Retina (tissue), 1 donor: ENCODE data around the gene MYH7B.

ENCODE experiments used
- DNase-seq: peaks from one replicate; pipeline ENCODE4 v3.0.0-alpha.2; 2016

MYH7B gene

GRCh38 chr20:34945315-34946077 lies 10.2 kb upstream of the MYH7B start:
- DNase-seq, result no peak

DNA sequence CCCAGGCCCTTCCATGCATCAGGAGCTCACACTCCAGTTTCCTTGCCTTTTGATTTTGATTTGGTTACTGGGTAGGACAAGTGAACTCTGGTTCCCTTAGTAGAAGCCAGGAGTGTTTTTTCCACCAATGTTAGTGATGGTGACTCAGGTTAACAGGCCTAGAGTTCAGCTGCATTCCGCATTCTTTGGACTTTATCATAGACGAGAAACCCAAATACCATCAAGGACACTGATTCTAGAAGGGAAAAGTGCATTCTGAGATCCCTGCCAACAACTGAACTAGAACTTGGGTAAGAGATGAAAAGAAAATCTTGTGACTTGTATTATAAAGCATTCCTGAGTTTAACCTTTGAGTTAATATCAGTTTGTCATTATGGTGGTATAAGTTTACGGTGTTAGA lies 9.0 kb upstream of the MYH7B start:
- no peak for DNase-seq

- DNase-seq, result no peak
Observed at GRCh38 chr20:34947336-34947735, 8.3 kb upstream of the MYH7B start.

- no peak for DNase-seq
Observed at GRCh38 chr20:34948030-34948429, 7.6 kb upstream of the MYH7B start.

DNA sequence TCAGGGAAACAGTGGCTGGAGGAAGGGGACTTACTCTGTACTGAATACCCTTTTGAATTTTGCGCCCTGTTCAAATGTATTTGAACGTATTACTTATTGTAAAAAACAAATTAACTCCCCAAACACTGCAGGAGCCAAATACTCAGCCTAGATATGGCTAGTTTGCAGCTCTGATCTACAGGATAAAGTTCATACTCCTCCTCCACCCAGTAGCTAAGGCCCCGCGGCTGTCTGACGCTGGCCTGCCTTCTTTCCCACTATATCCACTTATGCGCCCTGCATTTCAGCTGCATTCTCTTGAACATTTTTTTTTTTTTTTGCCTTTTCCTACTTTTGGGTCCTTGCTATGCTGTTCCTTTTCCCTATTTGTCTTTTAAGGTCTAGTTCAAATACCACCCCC lies 6.5 kb upstream of the MYH7B start:
- DNase-seq, result no peak

DNA sequence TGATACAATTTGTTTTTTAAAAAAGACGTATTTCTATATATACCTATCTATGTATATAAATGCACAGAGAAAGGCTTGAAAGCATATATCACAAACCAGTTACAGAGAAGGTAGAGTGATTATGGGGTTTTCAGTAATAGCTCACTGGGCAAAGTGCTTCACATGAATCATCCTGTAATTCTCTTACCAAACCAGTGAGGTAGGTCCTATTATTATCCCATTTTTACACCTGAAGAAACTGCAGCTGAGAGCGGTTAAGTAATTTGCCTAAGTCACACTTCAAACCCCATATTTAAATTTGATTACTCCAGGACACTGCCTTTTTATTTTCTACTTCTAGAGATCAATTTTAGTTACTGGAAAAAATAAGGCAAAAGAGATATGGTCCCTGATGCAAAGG lies 4.4 kb upstream of the MYH7B start:
- no peak for DNase-seq

DNA sequence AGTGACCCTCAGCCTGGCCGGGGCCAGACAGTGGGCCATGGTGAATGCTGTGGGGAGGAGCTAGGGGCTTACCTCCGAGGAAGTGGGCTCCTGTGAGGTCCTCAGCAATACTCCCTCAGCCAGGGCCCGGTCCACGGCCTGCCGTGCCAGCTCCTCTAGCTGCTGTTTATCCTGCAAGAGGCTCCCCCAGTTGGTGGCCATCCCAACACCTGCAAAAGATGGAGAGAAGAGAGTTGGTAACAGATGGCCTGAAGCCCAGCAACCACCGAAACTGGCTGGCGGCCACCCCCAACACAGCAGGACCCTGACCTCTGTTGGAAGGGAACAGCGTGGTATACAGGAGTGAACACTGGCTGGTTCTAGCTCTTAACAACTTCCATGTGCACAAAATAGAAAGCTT lies 4.0 kb upstream of the MYH7B start:
- no peak for DNase-seq

- no peak for DNase-seq
Observed at GRCh38 chr20:34952671-34953070, 3.0 kb upstream of the MYH7B start.

- no peak for DNase-seq
Observed at GRCh38 chr20:34953960-34954359, 1.7 kb upstream of the MYH7B start.

- DNase-seq, result no peak
Observed at GRCh38 chr20:34954904-34955230, 801 bp upstream of the MYH7B start.

- no peak for DNase-seq
Observed at GRCh38 chr20:34956041-34956458, 382 bp downstream of the MYH7B start.

GRCh38 chr20:34956751-34957472 lies 1.2 kb downstream of the MYH7B start:
- DNase-seq, result no peak

DNA sequence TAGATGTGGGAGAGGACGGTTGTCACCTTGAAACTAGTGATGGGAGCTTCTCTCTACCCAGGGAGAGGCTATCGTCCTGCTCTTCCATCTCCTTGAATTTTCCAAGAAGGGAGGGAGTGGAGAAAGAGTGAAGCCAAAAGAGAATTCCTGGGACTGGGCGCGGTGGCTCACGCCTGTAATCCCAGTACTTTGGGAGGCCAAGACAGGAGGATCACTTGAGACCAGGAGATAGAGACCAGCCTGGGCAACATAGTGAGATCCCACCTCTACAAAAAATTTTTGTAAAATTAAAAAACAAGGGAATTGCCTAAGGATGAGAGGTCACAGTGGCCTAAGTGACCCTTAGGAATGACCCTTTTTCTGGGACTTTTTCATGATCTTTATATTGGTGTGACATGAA lies 8.8 kb downstream of the MYH7B start:
- no peak for DNase-seq

DNA sequence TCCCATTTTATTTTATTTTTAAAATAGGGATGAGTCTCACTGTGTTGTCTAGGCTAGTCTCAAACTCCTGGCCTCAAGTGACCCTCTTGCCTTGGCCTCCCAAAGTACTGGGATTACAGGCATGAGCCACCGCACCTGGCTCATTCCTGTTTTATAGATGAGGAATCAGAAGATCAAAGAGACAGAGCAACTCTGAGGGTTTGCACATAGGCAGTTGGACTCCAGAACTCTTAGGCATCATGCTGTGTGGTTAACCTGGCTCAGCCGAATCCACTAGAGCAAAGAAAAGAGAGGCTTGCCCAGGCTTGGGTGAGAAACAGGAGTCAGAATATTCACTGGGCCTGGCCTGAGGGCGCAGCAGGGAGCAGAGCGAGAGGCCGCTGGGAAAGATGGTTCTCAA lies 9.4 kb downstream of the MYH7B start:
- DNase-seq, result no peak

DNA sequence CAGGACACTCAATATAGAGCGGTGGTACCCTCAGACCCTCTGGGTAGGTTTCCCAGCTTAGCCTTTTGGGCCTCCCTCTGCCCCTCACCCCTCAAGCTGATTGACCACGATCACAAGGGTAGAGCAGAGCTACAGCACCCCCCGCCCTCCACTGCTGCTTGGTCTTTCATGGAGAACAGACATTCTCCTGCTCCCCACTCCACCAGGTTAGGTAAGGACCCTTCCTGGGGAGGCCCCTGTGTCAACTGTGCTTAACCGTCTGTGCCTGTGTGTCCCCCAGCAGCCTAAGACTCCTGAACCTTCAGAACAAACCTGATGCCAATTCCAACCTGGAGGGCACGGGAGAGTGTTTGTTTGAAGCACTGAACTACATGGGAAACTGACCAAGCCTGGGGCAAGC lies 11.8 kb downstream of the MYH7B start:
- no peak for DNase-seq

- DNase-seq, result no peak
Observed at GRCh38 chr20:34968042-34968775, 12.5 kb downstream of the MYH7B start.

GRCh38 chr20:34970193-34970840 lies 14.6 kb downstream of the MYH7B start:
- DNase-seq, result no peak

DNA sequence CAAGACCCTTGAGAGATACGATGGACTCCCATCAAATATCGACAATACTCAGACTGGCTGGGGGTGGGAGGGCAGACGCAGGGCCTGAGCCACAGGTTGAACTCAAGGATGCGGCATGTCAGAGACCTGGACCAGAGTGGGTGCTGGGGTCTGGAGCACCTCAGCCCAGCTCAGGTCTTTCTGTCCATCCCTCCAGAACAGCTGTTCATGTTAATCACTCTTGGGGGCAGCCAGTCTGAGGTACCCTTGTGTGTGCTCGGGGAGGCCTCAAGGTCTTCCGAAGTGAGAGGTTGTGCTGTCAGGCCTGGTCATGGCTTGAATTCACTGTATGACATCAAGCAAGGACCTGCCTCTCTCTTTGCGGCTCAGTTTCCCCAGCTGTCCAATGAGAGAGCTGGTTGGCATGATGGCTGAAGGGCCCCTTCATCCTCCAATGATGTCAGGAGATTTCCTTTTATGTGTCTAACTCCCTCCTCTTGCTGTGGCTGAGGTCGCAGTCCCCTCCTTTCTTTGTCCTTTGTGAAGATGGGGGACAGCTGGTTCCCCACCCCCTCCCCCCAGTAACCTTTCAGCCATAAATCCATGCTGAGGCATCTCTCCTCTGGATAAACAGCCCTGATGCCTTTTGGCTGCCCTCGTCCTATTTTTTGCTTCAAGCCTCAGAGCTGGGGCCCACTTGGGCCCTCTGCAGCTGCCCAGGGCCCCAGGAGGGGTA lies 15.3 kb downstream of the MYH7B start:
- DNase-seq, result no peak

DNA sequence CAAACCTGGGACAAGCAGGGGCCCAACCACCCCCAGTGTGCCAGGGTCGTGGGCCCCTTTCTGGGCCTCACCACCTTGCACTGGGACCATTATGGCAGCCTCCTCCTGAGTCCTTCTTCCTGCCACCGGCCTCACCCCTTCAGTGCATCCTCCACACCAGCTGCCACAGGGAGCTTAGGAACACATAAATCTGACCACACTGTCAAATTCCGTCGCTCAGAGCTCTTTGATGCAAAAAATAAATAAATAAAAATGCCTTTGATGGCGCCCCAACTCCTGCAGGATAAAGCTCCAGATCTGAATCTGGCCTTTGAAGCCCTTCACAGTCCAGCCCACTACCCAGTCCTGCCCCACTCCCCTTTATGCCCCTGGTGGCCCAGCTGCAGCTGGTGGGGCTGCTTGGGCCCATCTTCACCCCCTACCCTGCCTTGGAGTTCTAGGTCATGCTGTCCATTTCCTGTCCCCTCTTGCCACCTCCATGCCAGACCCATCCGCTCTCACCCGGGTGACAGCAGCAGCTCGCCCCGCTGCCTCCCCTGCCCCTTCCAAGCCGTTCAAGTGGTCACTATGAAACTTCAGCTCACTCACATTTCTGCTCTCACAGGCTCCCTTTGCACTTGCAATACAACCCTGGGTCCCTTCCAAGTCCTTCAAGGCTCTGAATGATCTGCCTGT lies 16.0 kb downstream of the MYH7B start:
- no peak for DNase-seq

DNA sequence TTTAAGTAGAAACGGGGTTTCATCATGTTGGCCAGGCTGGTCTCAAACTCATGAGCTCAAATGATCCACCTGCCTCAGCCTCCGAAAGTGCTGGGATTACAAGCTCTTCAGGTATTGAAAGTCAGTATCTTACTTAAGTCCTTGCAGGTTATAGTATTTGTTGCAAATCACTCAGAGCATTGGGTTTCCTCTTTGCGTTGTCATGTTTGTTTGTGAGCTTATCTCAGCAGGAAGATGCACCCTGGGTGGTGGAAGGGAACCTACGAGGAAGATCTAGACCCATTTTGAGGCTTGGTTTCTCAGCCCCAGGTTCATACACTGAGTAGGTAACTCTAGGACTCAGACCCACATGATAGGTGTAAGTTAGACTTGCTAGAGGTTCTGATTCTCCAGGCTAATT lies 18.6 kb downstream of the MYH7B start:
- DNase-seq, result no peak

- no peak for DNase-seq
Observed at GRCh38 chr20:34976286-34976685, 20.6 kb downstream of the MYH7B start.

DNA sequence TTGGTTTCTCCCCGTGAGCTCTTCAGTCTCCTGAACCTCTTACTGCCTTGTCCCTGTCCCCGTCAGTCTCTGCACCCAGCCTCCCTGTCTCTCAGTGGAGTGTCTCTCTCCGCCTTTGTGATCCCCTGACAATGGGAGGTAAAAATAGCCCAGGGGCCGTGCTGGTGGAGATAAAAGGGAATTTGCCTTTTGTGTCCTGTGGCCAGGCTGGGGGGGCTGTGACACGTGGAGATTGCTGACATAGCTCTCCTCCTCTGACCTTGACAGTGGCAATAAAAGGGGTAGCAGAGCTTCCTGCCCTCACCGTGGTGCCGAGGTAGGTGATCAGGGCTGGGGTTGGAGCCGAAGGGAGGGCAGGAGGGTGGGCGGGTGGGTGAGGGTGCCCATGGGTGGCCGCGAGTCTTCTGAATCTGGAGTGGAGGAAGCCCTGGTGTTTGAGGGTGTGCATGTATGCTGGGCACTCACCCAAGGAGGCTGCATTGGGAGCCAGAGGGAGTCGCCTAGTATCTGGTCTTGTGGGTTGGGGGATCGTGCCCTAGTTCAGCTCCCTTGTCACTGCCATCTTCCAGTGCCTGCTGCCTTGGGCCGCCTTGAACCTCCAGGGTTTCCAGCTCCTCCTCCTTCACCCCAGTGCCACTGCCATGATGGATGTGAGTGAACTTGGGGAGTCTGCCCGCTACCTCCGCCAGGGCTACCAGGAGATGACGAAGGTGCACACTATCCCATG lies 21.9 kb downstream of the MYH7B start:
- DNase-seq, result no peak
